Esophagus (tissue), 2 donors: ENCODE data around the gene PCBP3. TPM values are rescaled to one million over a fixed set of nuclear protein-coding genes. Genes with fewer than 3 reads are reported as not detected.
"Not testable (repeated sequence)": the region's sequence is repeated elsewhere in the genome, so short reads cannot be mapped to it uniquely, and the experiment has no call there.

Experiments
- H3K27ac ChIP-seq, 2 donors: one replicate each; pipeline ENCODE4 v1.5.1; 2013; ENCODE audit warnings: low read depth in 2 of 2, mild to moderate bottlenecking in 2 of 2, inconsistent platforms in 1 of 2, low read length in 1 of 2, moderate library complexity in 1 of 2
- H3K27me3 ChIP-seq, 2 donors: one replicate each; pipeline ENCODE4 v1.6.1; 2013; ENCODE audit warnings: low read length in 2 of 2, control low read depth in 1 of 2, mild to moderate bottlenecking in 1 of 2; ENCODE audit not compliant: insufficient read depth in 2 of 2, control insufficient read depth in 1 of 2
- H3K36me3 ChIP-seq, 2 donors: one replicate each; pipeline ENCODE4 v1.6.1; 2013; ENCODE audit warnings: low read length in 1 of 2; ENCODE audit not compliant: control insufficient read depth in 2 of 2, insufficient read depth in 2 of 2
- H3K4me1 ChIP-seq, 2 donors: one replicate each; pipeline ENCODE4 v1.6.1; 2013; ENCODE audit warnings: low read length in 1 of 2; ENCODE audit not compliant: control insufficient read depth in 2 of 2, insufficient read depth in 2 of 2
- H3K4me3 ChIP-seq, 2 donors: one replicate each; pipeline ENCODE4 v1.5.1; 2013; ENCODE audit warnings: low read length in 2 of 2, mild to moderate bottlenecking in 2 of 2, low read depth in 1 of 2, moderate library complexity in 1 of 2
- H3K9me3 ChIP-seq, 2 donors: one replicate each; pipeline ENCODE4 v1.6.1; 2013; ENCODE audit warnings: mild to moderate bottlenecking in 2 of 2, low read depth in 1 of 2, low read length in 1 of 2, moderate library complexity in 1 of 2; ENCODE audit not compliant: control insufficient read depth in 2 of 2, insufficient read depth in 1 of 2
- WGBS, 2 donors: extraction: QIAGEN DNeasy Blood & Tissue Kit; methylation state at CpG; one replicate each; pipeline ENCODE4 v1.1.7; 2013; 5-methylcytosine and 5-hydroxymethylcytosine counted together
- polyA plus RNA-seq, 2 donors: library from polyadenylated mRNA; stranded (reverse); fragments of 200-250 nt; gene quantifications; one replicate each; pipeline ENCODE4 v1.2.3, GENCODE V29; 2013
- donor health status: healthy with polysubstance abuse.
- donor health status: Bipolar disorder and iron deficiency.

The PCBP3 gene
- polyA plus RNA-seq, 2 donors, result 0.24 to 0.67 TPM

GRCh38 chr21:45699966-45700365 lies 56.4 kb downstream of the PCBP3 start:
- no peaks in the 10 kb centered on the region for H3K9me3 ChIP-seq
- H3K4me3 ChIP-seq, result no peak overlapping the region
- H3K27ac ChIP-seq, result no peak overlapping the region
- no peaks in the 10 kb centered on the region for H3K36me3 ChIP-seq
- 88 to 97% methylated on average over 1 of the region's 1 CpG for whole genome bisulfite sequencing, 2 donors
- peaks cover 0 to 2% of the 10 kb centered on the region in 2 donors for H3K27me3 ChIP-seq
- H3K4me1 ChIP-seq, result no peaks in the 10 kb centered on the region

- peaks cover 0 to 2% of the 10 kb centered on the region in 2 donors for H3K27me3 ChIP-seq
- WGBS, 2 donors, result 91% methylated on average over 6 of the region's 6 CpGs
Measured at GRCh38 chr21:45700461-45700860, 56.9 kb downstream of the PCBP3 start.

GRCh38 chr21:45704311-45705108 lies 61.0 kb downstream of the PCBP3 start:
- Histone ChIP-seq H3K27ac (no peak overlapping the region), H3K27me3 (peaks cover 0 to 2% of the 10 kb centered on the region in 2 donors), H3K9me3 (peaks cover 0 to 2% of the 10 kb centered on the region in 2 donors), H3K36me3 (no peaks in the 10 kb centered on the region), H3K4me3 (no peak overlapping the region), H3K4me1 (peaks cover 0 to 5% of the 10 kb centered on the region in 2 donors)
- WGBS, 2 donors, result 74 to 80% methylated on average over 13 of the region's 13 CpGs

More at GRCh38 chr21:45700461-45700860, 56.9 kb downstream of the PCBP3 start:
- no peak overlapping the region for H3K4me3 ChIP-seq
- H3K4me1 ChIP-seq, result peaks cover 0 to 4% of the 10 kb centered on the region in 2 donors
- H3K36me3 ChIP-seq, result no peaks in the 10 kb centered on the region
- H3K27ac ChIP-seq, result no peak overlapping the region
- no peaks in the 10 kb centered on the region for H3K9me3 ChIP-seq

GRCh38 chr21:45706299-45706698 lies 62.8 kb downstream of the PCBP3 start:
- WGBS, 2 donors, result 52 to 55% methylated on average over 1 of the region's 1 CpG
- Histone ChIP-seq H3K27ac (no peak overlapping the region), H3K4me3 (no peak overlapping the region), H3K36me3 (no peaks in the 10 kb centered on the region), H3K9me3 (peaks cover 0 to 2% of the 10 kb centered on the region in 2 donors), H3K4me1 (peaks cover 0 to 5% of the 10 kb centered on the region in 2 donors), H3K27me3 (no peaks in the 10 kb centered on the region)

- Histone ChIP-seq H3K27ac (no peak overlapping the region), H3K36me3 (no peaks in the 10 kb centered on the region), H3K9me3 (peaks cover 0 to 2% of the 10 kb centered on the region in 2 donors), H3K4me3 (no peak overlapping the region), H3K4me1 (peaks cover 0 to 5% of the 10 kb centered on the region in 2 donors), H3K27me3 (no peaks in the 10 kb centered on the region)
- 77 to 81% methylated on average over 7 of the region's 7 CpGs for WGBS, 2 donors
Measured at GRCh38 chr21:45709173-45709572, 65.6 kb downstream of the PCBP3 start.

- H3K27ac ChIP-seq, result no peak overlapping the region
- 81 to 93% methylated on average over 3 of the region's 3 CpGs for WGBS, 2 donors
- H3K4me1 ChIP-seq, result peaks cover 0 to 5% of the 10 kb centered on the region in 2 donors
- H3K9me3 ChIP-seq, result peaks cover 0 to 2% of the 10 kb centered on the region in 2 donors
- H3K27me3 ChIP-seq, result no peaks in the 10 kb centered on the region
- H3K4me3 ChIP-seq, result no peak overlapping the region
- H3K36me3 ChIP-seq, result no peaks in the 10 kb centered on the region
Measured at GRCh38 chr21:45709696-45710268, 66.3 kb downstream of the PCBP3 start.

GRCh38 chr21:45710306-45710705 lies 66.8 kb downstream of the PCBP3 start:
- not testable (repeated sequence) for H3K27me3 ChIP-seq, H3K27ac ChIP-seq, H3K4me3 ChIP-seq, H3K36me3 ChIP-seq, H3K9me3 ChIP-seq, H3K4me1 ChIP-seq
- WGBS, 2 donors, result 78 to 90% methylated on average over 3 of the region's 5 CpGs

- 92% methylated on average over 6 of the region's 6 CpGs for WGBS, 2 donors
- Histone ChIP-seq H3K4me1 (no peaks in the 10 kb centered on the region), H3K4me3 (no peak overlapping the region), H3K36me3 (no peaks in the 10 kb centered on the region), H3K9me3 (no peaks in the 10 kb centered on the region), H3K27ac (no peak overlapping the region), H3K27me3 (no peaks in the 10 kb centered on the region)
Measured at GRCh38 chr21:45713613-45714012, 70.1 kb downstream of the PCBP3 start.

- no peak overlapping the region for H3K4me3 ChIP-seq
- no peaks in the 10 kb centered on the region for H3K9me3 ChIP-seq
- no peaks in the 10 kb centered on the region for H3K27me3 ChIP-seq
- H3K36me3 ChIP-seq, result no peaks in the 10 kb centered on the region
- no peak overlapping the region for H3K27ac ChIP-seq
- 65 to 93% methylated on average over 1 of the region's 1 CpG for WGBS, 2 donors
- no peaks in the 10 kb centered on the region for H3K4me1 ChIP-seq
Measured at GRCh38 chr21:45715441-45715840, 71.9 kb downstream of the PCBP3 start.
